Stomach (tissue), 4 donors: ENCODE measurements around the gene ADM2.

Source experiments
- CTCF ChIP-seq, 7 experiments: fragments of 450-650 bp in 4 of 7; fragments of 200-600 bp in 3 of 7; sonication (generic) in 3 of 7; IDR thresholded peaks; one replicate each; pipeline ENCODE4 v1.5.1; 2016 to 2019; ENCODE audit warnings: antibody characterized with exemption in 7 of 7, control low read depth in 2 of 7, mild to moderate bottlenecking in 1 of 7
- EP300 ChIP-seq: sonication (generic); formaldehyde crosslinking; IDR thresholded peaks from one replicate; pipeline ENCODE4 v1.6.1; 2017; ENCODE audit warnings: antibody characterized with exemption
- POLR2AphosphoS5 ChIP-seq, 3 donors: sonication (generic); formaldehyde crosslinking; IDR thresholded peaks; one replicate each; pipeline ENCODE4 v1.6.1; 2016; ENCODE audit warnings: antibody characterized with exemption in 3 of 3

GRCh38 chr22:50470491-50470890 lies 10.9 kb upstream of the ADM2 start:
- TF ChIP-seq EP300 (no peak), CTCF (IDR thresholded peaks at IDR 0.05) (no peak), POLR2AphosphoS5 (IDR thresholded peaks at IDR 0.05) (no peak)
